Esophagus squamous epithelium (tissue), 4 donors: ENCODE data around the gene CNIH3.

Experiments
- CTCF ChIP-seq, 6 experiments: fragments of 450-650 bp in 4 of 6; fragments of 200-600 bp in 2 of 6; sonication (generic) in 2 of 6; IDR thresholded peaks; one replicate each; pipeline ENCODE4 v1.5.1; 2016 to 2019; ENCODE audit warnings: antibody characterized with exemption in 6 of 6, mild to moderate bottlenecking in 4 of 6, moderate library complexity in 4 of 6
- POLR2A ChIP-seq, 4 donors: fragments of 450-650 bp; IDR thresholded peaks; one replicate each; pipeline ENCODE4 v1.6.1; 2017; ENCODE audit warnings: antibody characterized with exemption in 4 of 4, mild to moderate bottlenecking in 4 of 4, moderate library complexity in 3 of 4

GRCh38 chr1:224656392-224656791 is 40.3 kb downstream of the CNIH3 start:
- TF ChIP-seq POLR2A (IDR thresholded peaks at IDR 0.05) (no peak), CTCF (IDR thresholded peaks at IDR 0.05) (no peak)
